Measurements from ENCODE around the gene FGD4.
A peak's percentile ranks its signal among the peaks of the same experiment; 100 is the strongest.

Gene FGD4

DNA sequence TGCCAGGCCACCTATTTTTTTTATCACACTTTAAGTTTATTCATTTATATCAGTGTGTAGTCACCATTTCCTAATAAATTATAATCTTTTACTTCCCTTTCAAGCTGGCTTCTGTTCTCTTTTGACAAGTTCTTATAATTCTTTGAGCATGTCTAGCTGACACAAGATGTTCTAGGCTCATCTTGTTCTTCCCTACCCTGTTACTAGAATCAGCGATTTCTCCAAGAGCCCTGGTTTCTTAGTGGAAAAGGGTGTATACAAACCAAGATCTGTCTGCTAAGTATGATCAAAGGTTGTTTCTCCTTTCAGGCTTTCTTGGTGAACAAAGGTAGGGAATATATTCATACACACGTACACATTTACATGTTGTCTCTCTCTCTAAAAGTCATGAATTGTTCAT, 51.0 kb downstream of the FGD4 start:
- TF ChIP-seq, protein P1, sequence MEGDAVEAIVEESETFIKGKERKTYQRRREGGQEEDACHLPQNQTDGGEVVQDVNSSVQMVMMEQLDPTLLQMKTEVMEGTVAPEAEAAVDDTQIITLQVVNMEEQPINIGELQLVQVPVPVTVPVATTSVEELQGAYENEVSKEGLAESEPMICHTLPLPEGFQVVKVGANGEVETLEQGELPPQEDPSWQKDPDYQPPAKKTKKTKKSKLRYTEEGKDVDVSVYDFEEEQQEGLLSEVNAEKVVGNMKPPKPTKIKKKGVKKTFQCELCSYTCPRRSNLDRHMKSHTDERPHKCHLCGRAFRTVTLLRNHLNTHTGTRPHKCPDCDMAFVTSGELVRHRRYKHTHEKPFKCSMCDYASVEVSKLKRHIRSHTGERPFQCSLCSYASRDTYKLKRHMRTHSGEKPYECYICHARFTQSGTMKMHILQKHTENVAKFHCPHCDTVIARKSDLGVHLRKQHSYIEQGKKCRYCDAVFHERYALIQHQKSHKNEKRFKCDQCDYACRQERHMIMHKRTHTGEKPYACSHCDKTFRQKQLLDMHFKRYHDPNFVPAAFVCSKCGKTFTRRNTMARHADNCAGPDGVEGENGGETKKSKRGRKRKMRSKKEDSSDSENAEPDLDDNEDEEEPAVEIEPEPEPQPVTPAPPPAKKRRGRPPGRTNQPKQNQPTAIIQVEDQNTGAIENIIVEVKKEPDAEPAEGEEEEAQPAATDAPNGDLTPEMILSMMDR (IDR thresholded peaks at IDR 0.05; ENCODE audit: low read depth, low read length, missing control alignments), result no peak
- no peak for DNase-seq (ENCODE audit: low read depth)
- no peak overlapping the region for H3K4me3 ChIP-seq (ENCODE audit: low read depth, low read length)

DNA sequence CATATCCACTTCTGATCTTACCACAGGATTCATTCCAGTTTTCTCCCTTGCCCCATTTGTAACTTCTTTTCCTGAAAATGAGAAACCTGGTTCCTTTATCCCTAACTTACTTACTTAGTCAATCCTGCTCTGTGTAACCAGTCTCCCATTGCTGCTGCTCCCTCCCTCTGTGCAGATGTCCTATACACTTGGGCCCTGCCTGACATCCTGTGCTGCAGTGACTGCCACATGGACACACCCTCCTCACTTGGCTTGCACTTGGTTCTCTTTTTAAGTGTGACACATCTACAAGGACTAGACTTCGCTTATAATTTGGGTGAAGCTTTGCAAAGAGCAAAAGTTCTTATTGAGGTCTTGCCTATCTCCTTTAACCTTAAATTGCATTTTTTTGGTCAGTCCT, 51.4 kb downstream of the FGD4 start:
- no peak overlapping the region for H3K4me3 ChIP-seq (ENCODE audit: low read depth, low read length)
- DNase-seq (ENCODE audit: low read depth), result no peak
- TF ChIP-seq, protein P1 (IDR thresholded peaks at IDR 0.05; ENCODE audit: low read depth, low read length, missing control alignments), result no peak

DNA sequence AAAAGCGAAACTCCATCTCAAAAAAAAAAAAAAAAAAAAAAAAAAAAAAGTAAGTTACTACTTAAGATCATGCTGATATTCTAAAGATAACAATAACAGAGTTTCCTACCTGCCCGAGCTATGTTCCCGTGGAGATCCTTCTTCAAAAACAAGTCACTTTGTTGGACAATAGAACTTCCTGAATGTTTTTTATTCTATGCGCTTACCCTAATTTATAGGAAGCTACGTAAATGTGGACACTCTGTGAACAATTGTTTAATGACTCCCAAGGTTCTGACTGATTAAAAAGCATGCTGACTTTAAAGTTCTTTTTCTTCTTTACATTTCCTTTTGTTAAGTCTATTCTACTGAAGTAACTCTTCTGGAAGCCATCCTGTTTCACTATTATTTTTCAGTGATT, 52.5 kb downstream of the FGD4 start:
- TF ChIP-seq, protein P1 (IDR thresholded peaks at IDR 0.05; ENCODE audit: low read depth, low read length, missing control alignments), result no peak
- no peak for DNase-seq (ENCODE audit: low read depth)

DNA sequence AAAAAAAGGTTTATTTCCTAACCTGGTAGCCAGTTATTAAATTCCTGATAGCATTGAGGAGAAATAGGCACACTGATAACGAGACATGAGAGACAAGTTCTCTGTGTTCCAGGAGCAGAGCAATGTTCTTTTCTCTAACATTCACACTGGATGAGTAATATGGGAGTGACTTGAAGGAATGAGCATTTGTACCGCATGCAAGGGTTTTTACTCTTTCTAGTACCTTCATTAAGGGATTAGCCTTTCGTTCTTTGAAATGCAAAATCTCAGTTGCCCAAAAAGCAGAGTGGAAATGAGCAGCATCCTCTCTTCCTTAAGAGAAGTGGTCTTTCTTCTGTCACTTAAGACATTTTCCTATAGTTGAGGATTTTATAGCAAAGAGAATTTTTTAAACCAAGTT, 54.7 kb downstream of the FGD4 start:
- DNase-seq (ENCODE audit: low read depth), result no peak
- no peak overlapping the region for H3K4me3 ChIP-seq (ENCODE audit: low read depth, low read length)
- TF ChIP-seq, protein P1 (IDR thresholded peaks at IDR 0.05; ENCODE audit: low read depth, low read length, missing control alignments), result no peak

More for the DNA sequence above, 52.5 kb downstream of the FGD4 start:
- H3K4me3 ChIP-seq (ENCODE audit: low read depth, low read length), result no peak overlapping the region

DNA sequence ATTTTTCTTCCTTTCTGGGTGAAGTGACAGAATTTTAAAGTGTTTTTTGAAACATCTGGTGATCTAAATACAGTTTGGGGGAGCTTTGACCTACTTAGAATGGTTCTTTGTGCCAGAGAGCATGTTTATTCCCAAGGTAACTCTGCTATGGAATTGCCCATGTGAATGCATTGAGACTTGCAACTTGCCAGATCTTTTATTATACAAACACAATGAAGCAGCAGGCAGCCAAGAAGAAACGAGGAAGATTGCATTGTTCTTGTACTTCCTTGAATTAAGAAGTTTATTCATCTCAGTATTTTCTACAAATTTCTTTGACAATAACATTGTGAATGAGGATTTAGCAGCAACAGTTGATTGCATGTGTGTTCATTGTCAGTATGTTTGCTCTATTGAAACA, 55.5 kb downstream of the FGD4 start:
- no peak overlapping the region for H3K4me3 ChIP-seq (ENCODE audit: low read depth, low read length)
- DNase-seq (ENCODE audit: low read depth), result no peak
- TF ChIP-seq, protein P1 (IDR thresholded peaks at IDR 0.05; ENCODE audit: low read depth, low read length, missing control alignments), result no peak

DNA sequence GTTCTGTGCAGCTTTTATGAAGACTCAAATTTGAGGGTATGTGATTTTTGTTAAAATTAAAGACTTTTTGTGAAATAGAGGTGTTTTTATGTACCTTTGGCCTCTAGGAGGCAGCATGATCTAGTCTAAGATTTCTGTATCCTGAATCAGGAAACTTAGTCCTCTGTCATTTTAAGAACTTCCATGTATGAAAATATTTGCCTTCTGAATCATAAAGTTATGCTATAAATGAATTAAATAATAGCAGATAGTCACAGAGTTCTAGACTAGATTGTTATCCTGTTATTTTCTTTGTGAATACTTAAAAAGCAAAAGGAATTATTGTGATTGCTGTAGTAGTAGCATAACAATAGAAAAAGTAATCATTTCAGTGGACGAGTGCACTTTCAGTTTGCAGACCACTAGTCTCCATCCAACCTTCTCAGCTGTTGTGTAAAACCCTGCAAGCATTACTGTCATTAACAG, 56.3 kb downstream of the FGD4 start:
- H3K4me3 ChIP-seq (ENCODE audit: low read depth, low read length), result no peak overlapping the region; the same call in 1 of the 2 replicates
- TF ChIP-seq, protein P1 (IDR thresholded peaks at IDR 0.05; ENCODE audit: low read depth, low read length, missing control alignments), result peak; percentile 54
- DNase-seq (ENCODE audit: low read depth), result peak; percentile 31

DNA sequence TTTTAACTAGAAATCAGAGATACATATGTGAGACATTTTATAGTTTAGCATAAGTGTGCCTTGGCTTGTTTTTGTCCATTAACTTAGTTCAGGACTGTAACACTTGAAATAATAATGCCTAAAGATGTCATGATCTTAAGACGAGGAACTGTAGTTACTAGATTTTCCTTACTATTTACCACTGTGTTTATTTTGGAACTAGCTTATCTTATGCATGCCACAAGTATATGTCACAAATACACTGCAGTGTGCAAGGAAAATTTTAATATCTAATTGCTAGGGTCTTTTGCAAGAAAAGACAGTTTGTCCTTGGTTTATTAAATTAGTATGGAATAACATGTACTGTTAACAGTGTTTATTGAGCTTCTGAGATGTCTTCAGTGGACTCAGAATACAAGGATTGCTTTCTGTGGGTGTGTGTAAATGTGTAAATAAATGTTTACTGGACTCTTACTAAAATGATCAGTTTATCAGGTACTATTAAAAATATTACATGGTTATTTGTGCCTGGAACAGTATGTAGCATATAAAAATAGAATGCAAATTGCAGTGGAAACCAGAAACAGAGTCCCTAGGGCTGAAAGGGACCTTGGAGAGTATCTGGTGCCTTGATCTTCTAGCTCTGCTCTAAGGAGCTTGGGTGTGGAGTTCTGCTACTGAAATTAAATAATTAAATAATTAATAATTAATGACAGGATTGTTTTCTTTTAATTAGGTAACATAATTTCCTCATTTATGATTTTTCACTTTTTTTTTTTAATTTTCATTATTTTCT, 58.1 kb downstream of the FGD4 start:
- no peak overlapping the region for H3K4me3 ChIP-seq (ENCODE audit: low read depth, low read length)
- DNase-seq (ENCODE audit: low read depth), result no peak
- TF ChIP-seq, protein P1 (IDR thresholded peaks at IDR 0.05; ENCODE audit: low read depth, low read length, missing control alignments), result no peak

Data from GM12864 (cell line).